ENCODE measurements around the gene MRPL3. TPM values are rescaled to one million over a fixed set of nuclear protein-coding genes. Genes with fewer than 3 reads are reported as not detected.

Gene MRPL3
- total and polyA plus RNA-seq, 2 donors from 2014 or later = 77.3 to 91.2 TPM

DNA sequence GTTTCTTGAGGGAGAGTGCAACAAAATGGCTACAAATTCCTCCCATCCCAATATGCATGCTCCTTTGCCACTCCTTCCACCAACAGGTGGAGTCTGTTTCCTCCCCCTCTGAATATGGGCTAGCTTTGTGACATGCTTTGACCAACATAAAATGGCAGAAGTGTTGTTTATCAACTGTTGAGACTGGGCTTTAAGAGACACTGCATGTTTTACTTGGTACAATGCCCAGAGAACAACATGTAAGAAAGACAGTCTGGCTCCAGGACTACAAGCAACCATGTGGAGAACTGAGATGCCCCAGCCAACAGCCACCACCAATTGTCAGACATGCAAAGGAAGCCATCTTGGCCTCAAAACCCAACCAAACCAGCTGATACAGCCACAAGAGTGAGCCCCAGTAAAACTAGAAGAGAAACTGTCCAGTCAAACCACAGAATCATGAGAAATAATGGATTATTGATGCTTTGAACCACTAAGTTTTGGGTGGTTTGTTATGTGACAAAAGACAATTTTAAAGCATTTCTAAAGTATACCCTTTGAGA lies 80.7 kb downstream of the MRPL3 start:
- intact Hi-C loops (cut with DNase I) = no loop called here
- no peak for DNase-seq
- Histone ChIP-seq H3K27ac (ENCODE audit: low read depth in 2 of 2, low read length in 2 of 2) (no peak overlapping the region), H3K9ac (ENCODE audit: low read length in 3 of 3) (no peak overlapping the region), H3K4me1 (ENCODE audit: control insufficient read depth in 2 of 3, insufficient read depth in 2 of 3, low read depth in 1 of 3, low read length in 3 of 3) (no peaks in the 10 kb centered on the region), H3K4me3 (ENCODE audit: low read length in 3 of 3) (no peak overlapping the region), H3K27me3 (ENCODE audit: control insufficient read depth, insufficient read depth, low read length) (no peaks in the 10 kb centered on the region), H3K36me3 (ENCODE audit: control insufficient read depth in 2 of 3, insufficient read depth in 3 of 3, low read length in 3 of 3) (no peaks in the 10 kb centered on the region), H3K9me3 (ENCODE audit: control insufficient read depth in 2 of 3, insufficient read depth in 1 of 3, low read length in 3 of 3) (no peaks in the 10 kb centered on the region)
- no peak for FAIRE-seq
- TF ChIP-seq, protein P1, sequence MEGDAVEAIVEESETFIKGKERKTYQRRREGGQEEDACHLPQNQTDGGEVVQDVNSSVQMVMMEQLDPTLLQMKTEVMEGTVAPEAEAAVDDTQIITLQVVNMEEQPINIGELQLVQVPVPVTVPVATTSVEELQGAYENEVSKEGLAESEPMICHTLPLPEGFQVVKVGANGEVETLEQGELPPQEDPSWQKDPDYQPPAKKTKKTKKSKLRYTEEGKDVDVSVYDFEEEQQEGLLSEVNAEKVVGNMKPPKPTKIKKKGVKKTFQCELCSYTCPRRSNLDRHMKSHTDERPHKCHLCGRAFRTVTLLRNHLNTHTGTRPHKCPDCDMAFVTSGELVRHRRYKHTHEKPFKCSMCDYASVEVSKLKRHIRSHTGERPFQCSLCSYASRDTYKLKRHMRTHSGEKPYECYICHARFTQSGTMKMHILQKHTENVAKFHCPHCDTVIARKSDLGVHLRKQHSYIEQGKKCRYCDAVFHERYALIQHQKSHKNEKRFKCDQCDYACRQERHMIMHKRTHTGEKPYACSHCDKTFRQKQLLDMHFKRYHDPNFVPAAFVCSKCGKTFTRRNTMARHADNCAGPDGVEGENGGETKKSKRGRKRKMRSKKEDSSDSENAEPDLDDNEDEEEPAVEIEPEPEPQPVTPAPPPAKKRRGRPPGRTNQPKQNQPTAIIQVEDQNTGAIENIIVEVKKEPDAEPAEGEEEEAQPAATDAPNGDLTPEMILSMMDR (IDR thresholded peaks at IDR 0.05; ENCODE audit: borderline replicate concordance, extremely low read depth, insufficient read depth) = no peak

DNA sequence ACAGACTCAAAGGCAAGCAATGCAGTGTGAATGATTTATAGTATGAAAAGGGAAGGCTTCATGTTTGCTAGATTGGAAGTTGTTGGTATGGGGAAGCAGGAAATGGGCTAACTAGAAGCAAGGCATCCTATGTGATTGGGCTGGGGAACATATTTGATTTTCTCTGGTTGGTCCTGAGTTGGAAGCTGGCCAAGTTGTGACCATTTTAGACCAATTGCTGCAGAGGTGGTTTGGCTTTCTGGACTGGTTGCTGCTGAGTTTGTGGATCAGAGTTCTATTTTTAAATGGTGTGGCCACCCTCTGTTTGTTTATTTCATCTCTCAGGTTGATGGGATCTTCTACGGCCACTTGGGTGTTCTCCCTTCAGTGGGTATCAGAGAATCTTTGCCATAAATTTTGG lies 81.5 kb downstream of the MRPL3 start:
- no peak overlapping the region for H3K27ac ChIP-seq (ENCODE audit: low read depth in 2 of 2, low read length in 2 of 2)
- H3K4me3 ChIP-seq (ENCODE audit: low read length in 3 of 3) = no peak overlapping the region
- H3K9me3 ChIP-seq (ENCODE audit: control insufficient read depth in 2 of 3, insufficient read depth in 1 of 3, low read length in 3 of 3) = no peaks in the 10 kb centered on the region
- TF ChIP-seq, protein P1 (IDR thresholded peaks at IDR 0.05; ENCODE audit: borderline replicate concordance, extremely low read depth, insufficient read depth) = no peak
- no peaks in the 10 kb centered on the region for H3K4me1 ChIP-seq (ENCODE audit: control insufficient read depth in 2 of 3, insufficient read depth in 2 of 3, low read depth in 1 of 3, low read length in 3 of 3)
- H3K9ac ChIP-seq (ENCODE audit: low read length in 3 of 3) = no peak overlapping the region
- no peaks in the 10 kb centered on the region for H3K36me3 ChIP-seq (ENCODE audit: control insufficient read depth in 2 of 3, insufficient read depth in 3 of 3, low read length in 3 of 3)
- intact Hi-C loops (cut with DNase I) = no loop called here
- no peaks in the 10 kb centered on the region for H3K27me3 ChIP-seq (ENCODE audit: control insufficient read depth, insufficient read depth, low read length)
- no peak for FAIRE-seq
- DNase-seq = no peak

DNA sequence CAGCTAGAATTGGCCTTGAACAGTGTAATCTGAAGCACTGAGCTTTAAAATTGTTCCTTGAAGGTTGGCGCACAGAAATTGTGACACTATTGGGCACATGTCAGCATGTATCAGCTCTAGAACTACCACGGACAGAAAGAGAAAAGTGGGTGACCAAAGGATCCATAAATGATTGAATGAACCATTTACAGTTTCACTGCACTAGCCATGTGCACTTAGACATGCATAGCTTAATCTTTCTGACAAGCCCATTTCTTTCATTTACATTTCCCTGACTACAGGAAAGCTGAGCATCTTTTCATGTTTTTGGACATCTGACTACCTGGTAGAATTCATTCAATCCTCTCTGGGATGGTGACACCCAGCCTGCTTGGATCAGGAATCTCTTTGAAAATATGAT lies 85.0 kb downstream of the MRPL3 start:
- FAIRE-seq (no peak), DNase-seq (no peak)

More for the DNA sequence above, 85.0 kb downstream of the MRPL3 start:
- TF ChIP-seq, protein P1 (IDR thresholded peaks at IDR 0.05; ENCODE audit: borderline replicate concordance, extremely low read depth, insufficient read depth) = no peak
- intact Hi-C loops (cut with DNase I) = no loop called here
- Histone ChIP-seq H3K9me3 (ENCODE audit: control insufficient read depth in 2 of 3, insufficient read depth in 1 of 3, low read length in 3 of 3) (peaks cover 0 to 3% (median 0%) of the 10 kb centered on the region in 3 donors), H3K9ac (ENCODE audit: low read length in 3 of 3) (no peak overlapping the region), H3K4me3 (ENCODE audit: low read length in 3 of 3) (no peak overlapping the region), H3K36me3 (ENCODE audit: control insufficient read depth in 2 of 3, insufficient read depth in 3 of 3, low read length in 3 of 3) (no peaks in the 10 kb centered on the region), H3K27me3 (ENCODE audit: control insufficient read depth, insufficient read depth, low read length) (no peaks in the 10 kb centered on the region), H3K27ac (ENCODE audit: low read depth in 2 of 2, low read length in 2 of 2) (no peak overlapping the region), H3K4me1 (ENCODE audit: control insufficient read depth in 2 of 3, insufficient read depth in 2 of 3, low read depth in 1 of 3, low read length in 3 of 3) (no peaks in the 10 kb centered on the region)

Other genes with a start within 250 kb of the MRPL3 start
- 40.1 TPM for gene NUDT16, start 121.2 kb downstream of the MRPL3 start, total RNA-seq
- gene NUDT16, start 121.2 kb downstream of the MRPL3 start, polyA plus RNA-seq (ENCODE audit: insufficient read depth, low read depth, low replicate concordance) = 43.2 TPM

Measured in kidney (tissue), 14 donors.